Urinary bladder (tissue), 2 donors: ENCODE measurements around the gene GGT6. TPM values are rescaled to one million over a fixed set of nuclear protein-coding genes. Genes with fewer than 3 reads are reported as not detected.

Experiments
- polyA plus RNA-seq: library from polyadenylated mRNA; stranded (reverse); fragments of 200-250 nt; gene quantifications from one replicate; pipeline ENCODE4 v1.2.3, GENCODE V29; 2013
- total RNA-seq: library from RNA; depleted of rRNA; stranded (reverse); fragments of >200 nt; gene quantifications from one replicate; pipeline ENCODE4 v1.2.3, GENCODE V29; 2014
- donor health status: healthy.

GGT6 gene
- total and polyA plus RNA-seq, 2 donors: 11.5 to 13.0 TPM

Other genes with a start within 250 kb of the GGT6 start
- 39.5 TPM for gene UBE2G1, start 193.9 kb downstream of the GGT6 start, total RNA-seq
- 56.8 TPM for gene UBE2G1, start 193.9 kb downstream of the GGT6 start, polyA plus RNA-seq
- gene SPNS3, start 126.6 kb downstream of the GGT6 start, total RNA-seq: 0.16 TPM
- gene SPNS3, start 126.6 kb downstream of the GGT6 start, polyA plus RNA-seq: 0.46 TPM
- 7.5 TPM for gene SPNS2, start 61.7 kb downstream of the GGT6 start, total RNA-seq
- gene SPNS2, start 61.7 kb downstream of the GGT6 start, polyA plus RNA-seq: 28.2 TPM
- 20.7 TPM for gene MYBBP1A, start 5.2 kb downstream of the GGT6 start, total RNA-seq
- 29.8 TPM for gene MYBBP1A, start 5.2 kb downstream of the GGT6 start, polyA plus RNA-seq
- 8.0 TPM for gene SMTNL2, start 24.0 kb upstream of the GGT6 start, total RNA-seq
- gene SMTNL2, start 24.0 kb upstream of the GGT6 start, polyA plus RNA-seq: 5.0 TPM
- gene ALOX15, start 81.1 kb upstream of the GGT6 start, total RNA-seq: 2.6 TPM
- 0.06 TPM for gene ALOX15, start 81.1 kb upstream of the GGT6 start, polyA plus RNA-seq
- 36.4 TPM for gene PELP1, start 143.6 kb upstream of the GGT6 start, total RNA-seq
- 29.5 TPM for gene PELP1, start 143.6 kb upstream of the GGT6 start, polyA plus RNA-seq
- gene ARRB2, start 150.1 kb upstream of the GGT6 start, total RNA-seq: 8.5 TPM
- gene ARRB2, start 150.1 kb upstream of the GGT6 start, polyA plus RNA-seq: 26.3 TPM
- 13.1 TPM for gene MED11, start 170.9 kb upstream of the GGT6 start, total RNA-seq
- gene MED11, start 170.9 kb upstream of the GGT6 start, polyA plus RNA-seq: 31.7 TPM
- gene ZMYND15, start 179.3 kb upstream of the GGT6 start, total RNA-seq: 0.42 TPM
- gene ZMYND15, start 179.3 kb upstream of the GGT6 start, polyA plus RNA-seq: 0.60 TPM
- gene CXCL16, start 179.4 kb upstream of the GGT6 start, total RNA-seq: 3.2 TPM
- gene CXCL16, start 179.4 kb upstream of the GGT6 start, polyA plus RNA-seq: 14.3 TPM
- not detected for gene TM4SF5, start 211.3 kb upstream of the GGT6 start, total RNA-seq
- 0.18 TPM for gene TM4SF5, start 211.3 kb upstream of the GGT6 start, polyA plus RNA-seq
- 0.95 TPM for gene VMO1, start 225.8 kb upstream of the GGT6 start, total RNA-seq
- gene VMO1, start 225.8 kb upstream of the GGT6 start, polyA plus RNA-seq: 2.4 TPM
- gene GLTPD2, start 228.4 kb upstream of the GGT6 start, total RNA-seq: not detected
- gene GLTPD2, start 228.4 kb upstream of the GGT6 start, polyA plus RNA-seq: 0.10 TPM
- 60.5 TPM for gene PSMB6, start 235.6 kb upstream of the GGT6 start, total RNA-seq
- gene PSMB6, start 235.6 kb upstream of the GGT6 start, polyA plus RNA-seq: 214 TPM
- 23.6 TPM for gene PLD2, start 246.6 kb upstream of the GGT6 start, total RNA-seq
- 21.7 TPM for gene PLD2, start 246.6 kb upstream of the GGT6 start, polyA plus RNA-seq